GM12891 (cell line): ENCODE results near the gene IGFN1.

ENCODE experiments used
- POLR2A ChIP-seq: IDR thresholded peaks from 2 replicates; pipeline ENCODE4 v1.6.1; 2011; ENCODE audit warnings: low read depth, low read length, control low read depth
- POLR2AphosphoS5 ChIP-seq: IDR thresholded peaks from 2 replicates; pipeline ENCODE4 v1.6.1; 2011; ENCODE audit warnings: low read depth, low read length, control low read depth
- POU2F2 ChIP-seq: IDR thresholded peaks from 2 replicates; pipeline ENCODE4 v1.6.1; 2011; ENCODE audit warnings: low read depth, mild to moderate bottlenecking, control low read depth, low read length, moderate library complexity
- TAF1 ChIP-seq: IDR thresholded peaks from 2 replicates; pipeline ENCODE4 v1.6.1; 2011; ENCODE audit warnings: low read depth, low read length, control low read depth

- TF ChIP-seq POLR2AphosphoS5 (no peak), POLR2A (no peak), TAF1 (no peak), POU2F2 (no peak)
Observed at GRCh38 chr1:201213926-201214325, 23.3 kb downstream of the IGFN1 start.
